ENCODE measurements around the gene SLC39A10.
"Not testable (repeated sequence)": the region's sequence is repeated elsewhere in the genome, so short reads cannot be mapped to it uniquely, and the experiment has no call there.

- not testable (repeated sequence) for TF ChIP-seq POLR2A (IDR thresholded peaks at IDR 0.05; ENCODE audit: low read depth, low read length); CTCF (conservative IDR thresholded peaks at IDR 0.05; ENCODE audit: low read depth, low read length); FOS (IDR thresholded peaks at IDR 0.05; ENCODE audit: low read depth, low read length)
Observed at GRCh38 chr2:195692531-195692930, 35.5 kb downstream of the SLC39A10 start.

Measured in IMR-90 (cell line).